GM03348 (cell line): ENCODE measurements around the gene CACNA1I.

ENCODE experiments used
- DNase-seq: peaks from one replicate; pipeline ENCODE4 v3.0.0; 2012; ENCODE audit warnings: low spot score

CACNA1I gene

GRCh38 chr22:39625569-39626537, 55.3 kb downstream of the CACNA1I start:
- no peak for DNase-seq

GRCh38 chr22:39627208-39627607, 56.7 kb downstream of the CACNA1I start:
- DNase-seq: no peak

- no peak for DNase-seq
Observed at GRCh38 chr22:39627865-39628562, 57.5 kb downstream of the CACNA1I start.

- no peak for DNase-seq
Observed at GRCh38 chr22:39628563-39629080, 58.1 kb downstream of the CACNA1I start.

- no peak for DNase-seq
Observed at GRCh38 chr22:39629851-39630250, 59.3 kb downstream of the CACNA1I start.

GRCh38 chr22:39630721-39631120, 60.2 kb downstream of the CACNA1I start:
- no peak for DNase-seq

- DNase-seq: no peak
Observed at GRCh38 chr22:39631381-39632286, 61.1 kb downstream of the CACNA1I start.

GRCh38 chr22:39634530-39635405, 64.2 kb downstream of the CACNA1I start:
- peak; percentile 90 for DNase-seq

- no peak for DNase-seq
Observed at GRCh38 chr22:39635719-39636118, 65.2 kb downstream of the CACNA1I start.

GRCh38 chr22:39638958-39639357, 68.4 kb downstream of the CACNA1I start:
- no peak for DNase-seq

- no peak for DNase-seq
Observed at GRCh38 chr22:39641660-39642310, 71.2 kb downstream of the CACNA1I start.

GRCh38 chr22:39643311-39644083, 72.9 kb downstream of the CACNA1I start:
- no peak for DNase-seq

- DNase-seq: no peak
Observed at GRCh38 chr22:39645532-39645931, 75.0 kb downstream of the CACNA1I start.

- DNase-seq: no peak
Observed at GRCh38 chr22:39646398-39647063, 76.0 kb downstream of the CACNA1I start.

GRCh38 chr22:39647836-39648629, 77.5 kb downstream of the CACNA1I start:
- DNase-seq: no peak

- no peak for DNase-seq
Observed at GRCh38 chr22:39648630-39648950, 78.0 kb downstream of the CACNA1I start.

GRCh38 chr22:39649500-39650089, 79.0 kb downstream of the CACNA1I start:
- no peak for DNase-seq
